DMS 273 (cell line): ENCODE measurements around the gene ZNF177.
A peak's percentile ranks its signal among the peaks of the same experiment; 100 is the strongest.

Experiments used
- DNase-seq: peaks from one replicate; lab custom pipeline; 2025; ENCODE audit not compliant: unreplicated experiment; lab: John Stamatoyannopoulos, UW

ZNF177 gene

DNA sequence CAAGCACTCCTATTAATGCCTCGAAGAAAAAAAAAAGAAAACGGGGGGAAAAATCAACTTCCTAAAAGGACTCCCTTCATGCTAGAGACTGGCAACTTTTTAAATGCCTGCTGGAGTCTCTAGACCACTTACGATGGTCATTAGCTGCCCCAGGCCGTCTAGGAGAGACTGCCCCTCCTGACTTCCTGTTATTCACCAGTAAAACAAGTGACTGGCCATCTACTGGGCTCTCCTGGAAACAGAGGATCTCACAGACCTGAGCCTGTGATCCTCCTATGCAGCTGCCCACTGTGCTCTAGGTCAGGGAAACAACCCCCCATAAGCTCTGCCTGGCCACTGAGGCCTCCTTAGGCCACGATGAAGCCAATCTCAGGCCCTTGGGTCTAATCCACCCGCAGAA lies 65.1 kb downstream of the ZNF177 start:
- no peak for DNase-seq

DNA sequence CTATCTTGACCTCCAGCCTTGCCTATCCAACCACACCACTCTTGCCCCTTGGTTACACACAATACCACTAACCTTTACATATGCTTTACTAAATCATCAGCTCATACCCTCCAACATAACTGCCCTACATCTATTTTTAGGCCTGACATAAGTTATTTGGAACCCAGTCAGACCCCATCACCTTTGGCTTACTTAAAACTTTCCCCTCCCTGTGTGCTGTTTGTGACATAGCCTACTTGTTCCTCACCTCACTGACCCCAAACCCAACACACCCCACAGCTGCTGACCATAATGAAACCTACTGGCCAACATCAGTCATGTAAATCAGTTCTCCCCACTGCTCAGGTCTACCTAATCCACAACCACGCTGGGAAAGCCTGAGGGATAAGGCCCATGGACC lies 67.6 kb downstream of the ZNF177 start:
- no peak for DNase-seq

DNA sequence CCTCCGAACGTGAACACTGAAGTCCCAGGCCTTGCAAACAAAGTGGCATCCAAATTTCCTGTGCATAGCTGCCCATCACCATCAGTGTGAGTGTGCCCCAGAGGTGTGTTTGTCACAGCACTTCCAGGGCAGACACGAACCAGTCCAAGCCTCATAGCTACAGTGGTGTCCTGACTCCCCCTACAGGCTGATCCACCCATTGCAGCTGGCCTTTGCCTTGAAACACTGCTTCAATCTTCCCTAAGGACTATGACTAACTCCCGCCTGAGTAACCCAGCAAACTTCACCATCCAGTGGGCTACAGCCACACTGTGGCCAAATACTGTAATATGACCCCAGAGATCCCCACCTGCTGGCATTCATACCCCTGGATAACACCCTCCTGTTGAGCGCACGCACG lies 68.7 kb downstream of the ZNF177 start:
- peak; percentile 34 for DNase-seq
